Astrocyte of the spinal cord (primary cell): ENCODE results near the gene ART1.

Experiments
- DNase-seq: peaks from one replicate; pipeline ENCODE4 v3.0.0; 2011; ENCODE audit warnings: low read depth, low spot score
- H3K4me3 ChIP-seq: 2 replicates; pipeline ENCODE4 v1.5.1; 2011; ENCODE audit warnings: low read depth, mild to moderate bottlenecking, low read length, moderate library complexity
- in situ Hi-C: cut with HindIII; loops from 2 replicates; pipeline ENCODE4 v1.10.0; 2017; ENCODE audit warnings: low sequenced_read_pairs
- TF ChIP-seq, protein P1 (sequence below): IDR thresholded peaks from 2 replicates; pipeline ENCODE4 v1.5.1; 2012; ENCODE audit warnings: low read depth, mild to moderate bottlenecking, low read length, inconsistent platforms

ART1 gene

DNA sequence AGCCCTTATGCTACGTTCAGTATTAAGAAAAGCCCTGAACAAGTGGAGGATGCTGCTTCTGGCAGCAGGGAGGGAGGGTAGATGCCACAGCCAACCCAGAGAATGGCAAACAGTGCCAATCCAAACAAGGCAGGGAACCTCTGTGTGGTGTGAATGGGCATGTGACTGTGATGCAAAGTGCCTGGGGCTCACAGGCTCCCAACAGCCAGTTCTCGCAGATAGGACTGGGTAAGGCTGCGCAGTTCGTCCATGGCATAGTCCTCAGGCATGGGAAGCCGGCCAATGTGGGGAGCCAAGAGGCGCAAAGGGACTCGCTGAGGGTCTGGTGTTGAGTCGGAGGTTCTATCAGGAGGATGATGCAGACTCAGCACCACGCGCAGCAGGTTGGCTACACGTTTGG lies 31.0 kb downstream of the ART1 start:
- H3K4me3 ChIP-seq, result no peak overlapping the region
- DNase-seq, result no peak
- TF ChIP-seq, protein P1, sequence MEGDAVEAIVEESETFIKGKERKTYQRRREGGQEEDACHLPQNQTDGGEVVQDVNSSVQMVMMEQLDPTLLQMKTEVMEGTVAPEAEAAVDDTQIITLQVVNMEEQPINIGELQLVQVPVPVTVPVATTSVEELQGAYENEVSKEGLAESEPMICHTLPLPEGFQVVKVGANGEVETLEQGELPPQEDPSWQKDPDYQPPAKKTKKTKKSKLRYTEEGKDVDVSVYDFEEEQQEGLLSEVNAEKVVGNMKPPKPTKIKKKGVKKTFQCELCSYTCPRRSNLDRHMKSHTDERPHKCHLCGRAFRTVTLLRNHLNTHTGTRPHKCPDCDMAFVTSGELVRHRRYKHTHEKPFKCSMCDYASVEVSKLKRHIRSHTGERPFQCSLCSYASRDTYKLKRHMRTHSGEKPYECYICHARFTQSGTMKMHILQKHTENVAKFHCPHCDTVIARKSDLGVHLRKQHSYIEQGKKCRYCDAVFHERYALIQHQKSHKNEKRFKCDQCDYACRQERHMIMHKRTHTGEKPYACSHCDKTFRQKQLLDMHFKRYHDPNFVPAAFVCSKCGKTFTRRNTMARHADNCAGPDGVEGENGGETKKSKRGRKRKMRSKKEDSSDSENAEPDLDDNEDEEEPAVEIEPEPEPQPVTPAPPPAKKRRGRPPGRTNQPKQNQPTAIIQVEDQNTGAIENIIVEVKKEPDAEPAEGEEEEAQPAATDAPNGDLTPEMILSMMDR, result no peak
- in situ Hi-C loops, result no loop called here

DNA sequence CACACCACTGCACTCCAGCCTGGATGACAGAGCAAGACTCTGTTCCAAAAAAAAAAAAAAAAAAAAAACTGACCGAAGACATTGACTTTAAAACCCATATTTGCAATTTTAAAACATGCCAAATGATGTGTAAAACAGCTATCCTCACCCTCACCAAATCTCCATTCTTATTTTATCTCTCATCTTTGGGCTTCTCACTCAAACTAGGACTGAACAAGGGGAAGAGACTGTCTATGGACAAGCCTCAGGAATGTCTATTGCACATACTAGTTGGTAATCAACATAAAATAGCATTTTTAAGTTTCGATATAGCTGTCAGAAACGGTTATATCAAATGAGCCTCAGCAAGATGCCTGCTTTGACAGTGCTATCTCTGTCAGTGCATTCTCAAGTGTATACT lies 34.1 kb downstream of the ART1 start:
- DNase-seq, result no peak
- TF ChIP-seq, protein P1, result no peak
- in situ Hi-C loops, result no loop called here
- no peak overlapping the region for H3K4me3 ChIP-seq

DNA sequence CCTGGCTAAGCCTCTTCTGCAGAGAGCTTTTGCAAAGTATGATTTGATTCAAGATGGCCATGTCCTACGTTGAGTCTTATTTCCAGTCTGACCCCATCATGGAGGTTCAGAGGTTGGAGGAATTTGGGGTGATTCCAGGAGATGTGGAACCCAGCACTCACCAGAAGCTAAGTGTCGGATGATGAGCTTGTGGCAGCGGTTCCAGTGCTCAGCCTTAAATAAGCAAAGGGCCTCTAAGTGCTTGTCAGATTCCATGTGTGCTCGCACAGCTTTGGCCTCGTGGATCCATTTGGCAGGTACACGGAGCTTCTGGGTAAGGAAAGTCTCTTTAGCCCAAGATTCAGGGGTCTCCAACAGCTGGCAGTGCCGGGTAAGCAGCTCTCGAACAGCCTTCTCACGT lies 38.1 kb downstream of the ART1 start:
- no peak overlapping the region for H3K4me3 ChIP-seq
- in situ Hi-C loops, result no loop called here
- no peak for DNase-seq
- TF ChIP-seq, protein P1, result no peak

DNA sequence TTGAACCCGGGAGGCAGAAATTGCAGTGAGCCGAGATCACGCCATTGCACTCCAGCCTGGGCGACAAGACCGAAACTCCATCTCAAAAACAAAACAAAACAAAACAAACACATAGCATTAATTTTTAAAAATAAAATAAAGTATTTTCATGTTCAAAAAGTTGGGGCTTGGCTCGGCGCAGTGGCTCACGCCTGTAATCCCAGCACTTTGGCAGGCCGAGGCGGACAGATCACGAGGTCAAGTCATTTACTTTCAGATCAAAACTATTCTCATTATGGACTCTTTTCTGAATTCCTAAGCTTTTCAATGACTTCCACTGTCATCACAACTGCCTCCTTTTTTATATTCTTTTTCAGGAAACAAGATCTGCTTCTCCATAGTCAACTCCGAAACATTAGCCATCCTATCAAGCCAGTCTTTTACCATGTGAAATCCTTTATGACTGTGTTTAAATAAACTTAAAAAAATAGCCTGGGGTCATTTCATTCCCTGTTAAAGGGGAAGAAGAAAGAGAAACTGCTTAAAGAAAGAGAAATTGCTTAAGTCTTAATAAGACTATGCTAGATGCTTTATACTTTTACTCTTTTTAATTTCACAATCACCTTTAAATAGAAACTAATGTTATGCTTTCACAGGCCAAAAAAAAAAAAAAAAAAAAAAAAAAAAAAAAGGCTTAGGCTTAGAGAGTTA lies 39.3 kb downstream of the ART1 start:
- no peak overlapping the region for H3K4me3 ChIP-seq
- in situ Hi-C loops, result no loop called here
- TF ChIP-seq, protein P1, result no peak
- no peak for DNase-seq

DNA sequence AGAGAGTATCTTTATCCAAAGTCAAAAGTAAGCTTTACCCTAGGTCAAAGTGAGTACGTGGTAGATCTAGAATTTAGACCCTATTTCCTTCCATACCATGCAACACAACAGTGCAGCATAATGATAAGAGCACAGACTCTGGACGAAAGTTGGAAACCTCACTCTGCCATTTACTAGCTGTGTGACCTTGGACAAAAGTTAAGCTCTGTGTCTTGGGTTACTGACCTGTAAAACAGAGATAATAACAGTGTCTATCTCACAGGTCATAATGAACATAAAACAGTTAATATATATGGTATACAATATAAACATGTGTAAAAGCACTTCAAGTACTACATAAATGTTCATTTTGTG lies 39.9 kb downstream of the ART1 start:
- TF ChIP-seq, protein P1, result no peak
- no peak overlapping the region for H3K4me3 ChIP-seq
- in situ Hi-C loops, result no loop called here
- no peak for DNase-seq

DNA sequence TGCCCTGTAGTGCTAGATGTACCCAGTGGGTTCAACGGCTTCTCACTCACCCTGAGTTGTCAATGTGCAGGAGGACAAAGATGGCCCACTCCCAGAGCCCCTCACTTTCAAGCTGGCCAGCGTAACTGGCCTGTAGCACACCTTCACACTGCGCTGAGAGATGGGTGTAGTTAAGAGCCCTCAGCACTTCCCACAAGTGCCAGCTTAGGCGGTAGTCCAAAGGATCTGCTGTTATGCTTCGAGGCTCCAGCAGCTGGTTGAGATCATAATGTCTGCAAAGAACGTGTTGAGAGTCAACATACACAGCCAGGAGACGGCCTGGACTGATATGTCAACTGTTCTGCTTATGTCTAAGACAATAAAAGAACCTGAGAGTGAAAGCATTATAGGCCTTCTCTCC lies 41.0 kb downstream of the ART1 start:
- in situ Hi-C loops, result no loop called here
- TF ChIP-seq, protein P1, result no peak
- H3K4me3 ChIP-seq, result no peak overlapping the region
- no peak for DNase-seq
